ENCODE measurements around the gene COL7A1.

DNA sequence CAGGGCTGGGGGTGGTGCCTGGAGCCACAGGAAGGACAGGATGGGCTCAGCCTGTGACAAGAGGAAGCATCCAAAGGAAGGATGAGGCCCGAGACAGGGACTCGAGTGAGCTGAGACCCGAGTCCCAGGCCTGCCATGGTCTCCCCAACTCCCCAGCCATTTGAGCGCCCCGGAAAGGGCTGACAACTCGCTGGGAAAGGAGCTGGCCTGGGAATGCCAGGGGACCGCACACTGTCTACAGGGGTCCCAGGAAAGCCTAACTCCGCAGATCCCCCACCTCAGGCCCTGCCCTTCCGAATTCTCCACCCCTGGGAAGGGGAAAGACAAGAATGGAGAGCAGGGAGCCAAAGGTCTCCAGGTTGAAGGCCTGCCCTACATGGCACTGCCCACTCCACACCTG lies 70.2 kb downstream of the COL7A1 start:
- no peak for TF ChIP-seq CTCF (IDR thresholded peaks at IDR 0.05)
- TF ChIP-seq POLR2A (IDR thresholded peaks at IDR 0.05) = no peak
